ENCODE measurements around the gene RNF145. TPM values are rescaled to one million over a fixed set of nuclear protein-coding genes. Genes with fewer than 3 reads are reported as not detected.

The RNF145 gene
- total and polyA plus RNA-seq, 10 of the 15 experiments (the other 5 are each of a cell fraction or from before 2014, with no cell fraction given): 9.7 to 58.1 (median 38.2) TPM

DNA sequence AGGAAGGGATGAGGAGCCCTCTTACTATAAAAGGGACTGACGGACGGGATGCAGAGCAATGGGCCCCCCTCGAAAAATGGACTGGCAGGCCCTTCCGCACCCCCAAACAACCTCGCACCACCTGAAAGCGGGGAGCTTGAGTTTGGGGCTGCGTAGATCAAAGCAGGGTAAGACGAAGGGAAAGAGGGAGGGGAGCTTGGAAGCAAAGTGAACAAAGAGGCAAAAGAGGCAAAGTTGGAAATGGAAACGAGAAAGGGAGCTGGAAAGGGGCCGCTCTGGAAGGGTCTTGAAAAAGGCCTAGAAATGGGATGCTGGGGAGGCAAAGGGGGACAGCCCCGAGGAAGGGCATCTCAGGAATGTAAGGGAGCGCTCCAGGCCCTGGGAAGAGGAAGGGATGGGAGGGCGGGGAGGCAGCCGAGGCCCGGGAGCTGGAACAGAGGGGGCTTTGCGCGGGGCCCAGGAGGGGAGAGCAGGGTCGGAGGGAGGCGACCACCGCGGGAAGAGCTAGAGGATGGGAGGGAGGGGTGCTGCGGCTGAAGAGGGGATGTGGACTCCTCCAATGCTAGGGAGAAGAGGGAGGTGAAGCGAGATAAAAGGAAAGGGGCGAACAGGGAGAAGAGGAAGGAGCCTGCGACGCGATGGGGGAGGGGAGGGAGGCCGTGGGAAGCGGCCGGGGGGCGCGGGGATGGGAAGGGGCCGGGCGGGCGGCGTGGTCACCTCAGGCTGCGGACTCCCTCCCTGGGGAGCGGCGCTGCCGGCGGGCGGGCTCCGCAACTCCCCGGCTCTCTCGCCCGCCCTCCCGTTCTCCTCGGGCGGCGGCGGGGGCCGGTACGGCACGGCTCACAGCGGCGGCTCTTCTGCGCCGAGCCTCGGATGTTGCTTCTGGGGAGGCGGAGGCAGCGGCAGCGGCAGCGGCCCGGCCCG is 577 bp downstream of the RNF145 start:
- peak; percentile 24 for ATAC-seq
- FAIRE-seq: no peak
- no peaks in the 10 kb centered on the region for H4K20me1 ChIP-seq (ENCODE audit: control insufficient read depth, insufficient read depth)
- in situ Hi-C loops (cut with MboI) (no loop called here), intact Hi-C loops (cut with micrococcal nuclease; ENCODE audit: unreplicated experiment) (loop anchor here (1.0 to 10.0 kb wide), 5 partner anchors 28 to 1256 kb away; partner anchors contain the start of gene UBLCP1)
- H3K36me3 ChIP-seq (ENCODE audit: control insufficient read depth in 2 of 2, insufficient read depth in 2 of 2, low read length in 1 of 2): no peaks in the 10 kb centered on the region
- DNase-seq (ENCODE audit: low read depth, low spot score): no peak
- H3K9me3 ChIP-seq (replicated peaks; ENCODE audit: control insufficient read depth, insufficient read depth, low read length): no peaks in the 10 kb centered on the region
- peaks cover 9% of the 10 kb centered on the region for H3K4me1 ChIP-seq (ENCODE audit: control insufficient read depth, insufficient read depth, low read length)
- peak overlapping the region; percentile 83 for H3K27ac ChIP-seq (ENCODE audit: control insufficient read depth, insufficient read depth)
- CTCF ChIA-PET: interaction anchor here (1.4 to 3.6 kb wide), 7 partner anchors 16 to 123 kb away, joined by 4 to 26 read pairs (median 7); no protein-coding TSS in a partner anchor
- H3K79me2 ChIP-seq (ENCODE audit: control insufficient read depth, insufficient read depth, low read length): peaks cover 62% of the 10 kb centered on the region
- peak overlapping the region; percentile 81 for H3K9ac ChIP-seq (ENCODE audit: control insufficient read depth, insufficient read depth, low read length)
- peak overlapping the region; percentile 79 for H3K4me3 ChIP-seq
- peak overlapping the region; percentile 93; the same call in 1 of the 2 replicates for H3K4me2 ChIP-seq (ENCODE audit: control insufficient read depth, insufficient read depth)
- POLR2A ChIA-PET: interaction anchor here (0.6 to 3.0 kb wide), 11 partner anchors 10 to 166 kb away, joined by 3 to 25 read pairs (median 3); no protein-coding TSS in a partner anchor
- WGBS (ENCODE audit: insufficient coverage, insufficient replicate concordance, low lambda C conversion rate, missing lambda C conversion rate): under 1% methylated on average over 38 of the region's 65 CpGs
- TF ChIP-seq DPF2 (IDR thresholded peaks at IDR 0.05): peak; percentile 54; the same call in 1 of the 2 replicates
- no peak for TF ChIP-seq CHD1 (IDR thresholded peaks at IDR 0.05; ENCODE audit: low read depth, low read length)
- TF ChIP-seq RAD51 (IDR thresholded peaks at IDR 0.05): no peak
- 0 out of 2 replicates have a peak, but pooled peaks have one; percentile 34 for TF ChIP-seq NR2F1 (conservative IDR thresholded peaks at IDR 0.05)
- no peak for TF ChIP-seq STAT3 (IDR thresholded peaks at IDR 0.05; ENCODE audit: low read depth, low read length)
- 0 out of 2 replicates have a peak, but pooled peaks have one; percentile 19 for TF ChIP-seq HDGF (IDR thresholded peaks at IDR 0.05)
- no peak for TF ChIP-seq SMAD1 (IDR thresholded peaks at IDR 0.05; ENCODE audit: low read depth, partially characterized antibody)
- TF ChIP-seq WRNIP1 (IDR thresholded peaks at IDR 0.05; ENCODE audit: borderline replicate concordance, low read depth, low read length): 0 out of 2 replicates have a peak, but pooled peaks have one; percentile 3
- TF ChIP-seq RFX5 (IDR thresholded peaks at IDR 0.05; ENCODE audit: low read depth, low read length): no peak
- no peak for TF ChIP-seq NR2C1 (IDR thresholded peaks at IDR 0.05)
- TF ChIP-seq, protein P1, sequence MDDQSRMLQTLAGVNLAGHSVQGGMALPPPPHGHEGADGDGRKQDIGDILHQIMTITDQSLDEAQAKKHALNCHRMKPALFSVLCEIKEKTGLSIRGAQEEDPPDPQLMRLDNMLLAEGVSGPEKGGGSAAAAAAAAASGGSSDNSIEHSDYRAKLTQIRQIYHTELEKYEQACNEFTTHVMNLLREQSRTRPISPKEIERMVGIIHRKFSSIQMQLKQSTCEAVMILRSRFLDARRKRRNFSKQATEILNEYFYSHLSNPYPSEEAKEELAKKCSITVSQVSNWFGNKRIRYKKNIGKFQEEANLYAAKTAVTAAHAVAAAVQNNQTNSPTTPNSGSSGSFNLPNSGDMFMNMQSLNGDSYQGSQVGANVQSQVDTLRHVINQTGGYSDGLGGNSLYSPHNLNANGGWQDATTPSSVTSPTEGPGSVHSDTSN (IDR thresholded peaks at IDR 0.05; ENCODE audit: insufficient replicate concordance, low read depth, low read length): no peak
- no peak for TF ChIP-seq NFYA (IDR thresholded peaks at IDR 0.05; ENCODE audit: borderline replicate concordance, low read depth, low read length)
- no peak for TF ChIP-seq ZBED1 (IDR thresholded peaks at IDR 0.05; ENCODE audit: borderline replicate concordance)
- SMC1A ChIA-PET (ENCODE audit: uncharacterized antibody, unreplicated experiment): interaction anchor here (0.9 to 4.8 kb wide), 9 partner anchors 8 to 124 kb away, joined by 4 to 42 read pairs (median 6); no protein-coding TSS in a partner anchor
- BruUV-seq (replicated peaks): no TSS peak
- H3K27me3 ChIP-seq (replicated peaks in 1 of 2; ENCODE audit: control insufficient read depth in 2 of 2, insufficient read depth in 2 of 2, low read length in 1 of 2): no peaks in the 10 kb centered on the region
- RAD21 ChIA-PET (ENCODE audit: unreplicated experiment): interaction anchor here (1.0 to 2.9 kb wide), 9 partner anchors 11 to 111 kb away, joined by 3 to 35 read pairs (median 4); partner anchors contain the start of gene UBLCP1
- peak overlapping the region; percentile 54 for H2AFZ ChIP-seq (ENCODE audit: control insufficient read depth, low read depth, low read length)
